K562 (cell line): ENCODE data around the gene HOXB7. TPM values are rescaled to one million over a fixed set of nuclear protein-coding genes. Genes with fewer than 3 reads are reported as not detected.
A peak's percentile ranks its signal among the peaks of the same experiment; 100 is the strongest.

Experiments
- CTBP1 ChIP-seq: fragments of 450-650 bp; IDR thresholded peaks from 2 replicates; pipeline ENCODE4 v1.6.1; 2016; ENCODE audit warnings: borderline replicate concordance
- EP300 ChIP-seq: IDR thresholded peaks from 2 replicates; pipeline ENCODE4 v1.6.1; 2012; ENCODE audit warnings: low read length, improper control_type of control experiment
- EWSR1 ChIP-seq: fragments of 450-650 bp; IDR thresholded peaks from 2 replicates; pipeline ENCODE4 v1.6.1; 2018; ENCODE audit warnings: borderline replicate concordance, mild to moderate bottlenecking, low read depth, moderate library complexity; ENCODE audit not compliant: partially characterized antibody
- HDAC6 ChIP-seq: IDR thresholded peaks from 2 replicates; pipeline ENCODE4 v1.6.1; 2012; ENCODE audit warnings: low read depth, mild to moderate bottlenecking, control low read depth, inconsistent platforms, low read length, moderate library complexity
- HLTF ChIP-seq: fragments of 450-650 bp; IDR thresholded peaks from 2 replicates; pipeline ENCODE4 v1.6.1; 2016
- MCM5 ChIP-seq: fragments of 450-650 bp; IDR thresholded peaks from 2 replicates; pipeline ENCODE4 v1.6.1; 2016; ENCODE audit warnings: low read depth
- NCOR1 ChIP-seq: fragments of 450-650 bp; IDR thresholded peaks from 2 replicates; pipeline ENCODE4 v1.6.1; 2016; ENCODE audit warnings: mild to moderate bottlenecking, moderate library complexity
- NR2C2 ChIP-seq, 2 experiments: fragments of 200-800 bp in 1 of 2; sonication (Bioruptor generic) in 1 of 2; sonication (generic) in 1 of 2; formaldehyde crosslinking in 1 of 2; IDR thresholded peaks; 2 replicates each; pipeline versions ENCODE4 v1.6.1 to v1.8.0; 2016 to 2022; ENCODE audit warnings: mild to moderate bottlenecking in 1 of 2, missing compliant biosample characterization in 1 of 2, missing genetic modification characterization in 1 of 2, missing genetic modification reagents in 1 of 2
- RBFOX2 ChIP-seq: fragments of 200-400 bp; formaldehyde crosslinking; IDR thresholded peaks from 2 replicates; pipeline ENCODE4 v1.6.1; 2017; ENCODE audit warnings: low read depth, mild to moderate bottlenecking, low read length, moderate library complexity
- RBM15 ChIP-seq: fragments of 200-400 bp; formaldehyde crosslinking; IDR thresholded peaks from 2 replicates; pipeline ENCODE4 v1.6.1; 2018; ENCODE audit warnings: mild to moderate bottlenecking, low read length, moderate library complexity; ENCODE audit not compliant: insufficient read depth
- RBM22 ChIP-seq: fragments of 200-400 bp; formaldehyde crosslinking; IDR thresholded peaks from 2 replicates; pipeline ENCODE4 v1.6.1; 2018; ENCODE audit warnings: low read length, low read depth; ENCODE audit not compliant: poor library complexity, severe bottlenecking
- ZBTB34 ChIP-seq: fragments of 250-450 bp; sonication (Bioruptor Pico); IDR thresholded peaks from 2 replicates; pipeline ENCODE4 v1.8.0; 2021; ENCODE audit warnings: mild to moderate bottlenecking, moderate library complexity
- ZFX ChIP-seq: sonication (generic); formaldehyde crosslinking; IDR thresholded peaks from 2 replicates; pipeline ENCODE4 v1.8.0; 2022; ENCODE audit warnings: mild to moderate bottlenecking, missing genetic modification reagents, moderate library complexity
- ZKSCAN3 ChIP-seq: fragments of 250-450 bp; sonication (Bioruptor Pico); IDR thresholded peaks from 2 replicates; pipeline ENCODE4 v1.4.0; 2020
- ZKSCAN8 ChIP-seq: fragments of 200-800 bp; sonication (Bioruptor generic); IDR thresholded peaks from 2 replicates; pipeline ENCODE4 v1.6.1; 2016; ENCODE audit warnings: missing genetic modification characterization, missing compliant biosample characterization
- ZNF143 ChIP-seq: sonication (generic); formaldehyde crosslinking; IDR thresholded peaks from 2 replicates; pipeline ENCODE4 v1.9.0; 2022; ENCODE audit warnings: mild to moderate bottlenecking, missing genetic modification reagents
- ZNF274 ChIP-seq: IDR thresholded peaks from 2 replicates; pipeline ENCODE4 v1.6.1; 2011; ENCODE audit warnings: low read depth, mild to moderate bottlenecking, low read length, moderate library complexity, borderline replicate concordance
- ZNF561 ChIP-seq: fragments of 450-650 bp; formaldehyde crosslinking; conservative IDR thresholded peaks from 2 replicates; pipeline ENCODE4 v1.4.0; 2020; ENCODE audit warnings: mild to moderate bottlenecking, moderate library complexity
- ZNF583 ChIP-seq: fragments of 250-450 bp; sonication (Bioruptor Pico); IDR thresholded peaks from 2 replicates; pipeline ENCODE4 v1.4.0; 2020
- polyA plus RNA-seq, 8 experiments: library from polyadenylated mRNA; depleted of rRNA in 4 of 8; stranded (reverse) in 5 of 8; unstranded in 3 of 8; fragments of >200 nt; fragmentation: Nextera tagmentation in 2 of 8; fragmentation: Illumina TruSeq in 1 of 8; extraction: Ambion mirVana in 2 of 8; extraction: Trizol in 1 of 8; gene quantifications; 2 replicates each; pipeline versions ENCODE4 v1.2.1 to v1.2.3, GENCODE V29; 2011 to 2014; ENCODE audit warnings: inconsistent platforms in 1 of 8, missing spikeins in 1 of 8
- total RNA-seq, 7 experiments: library from RNA; depleted of rRNA in 6 of 7; stranded (reverse); fragments of >200 nt in 6 of 7; fragmentation: Illumina TruSeq in 2 of 7; extraction: Trizol in 2 of 7; gene quantifications; 2 replicates each; pipeline versions ENCODE4 v1.2.1 to v1.2.3, GENCODE V29; 2011 to 2021; ENCODE audit warnings: low replicate concordance in 1 of 7
- TF ChIP-seq, protein P1 (sequence below): sonication (generic); formaldehyde crosslinking; IDR thresholded peaks from 2 replicates; pipeline ENCODE4 v1.8.0; 2023; ENCODE audit warnings: missing genetic modification reagents, mild to moderate bottlenecking, borderline replicate concordance
- TF ChIP-seq, protein P2 (sequence below): fragments of 450-650 bp; formaldehyde crosslinking; IDR thresholded peaks from 2 replicates; pipeline ENCODE4 v1.4.0; 2020; ENCODE audit warnings: mild to moderate bottlenecking, moderate library complexity

Gene HOXB7
- total and polyA plus RNA-seq, 9 of the 15 experiments (the other 6 are each of a cell fraction or from before 2014, with no cell fraction given): 5.5 to 16.7 (median 8.3) TPM

GRCh38 chr17:48625495-48626244, 14.9 kb upstream of the HOXB7 start (continued):
- TF ChIP-seq, protein P1, sequence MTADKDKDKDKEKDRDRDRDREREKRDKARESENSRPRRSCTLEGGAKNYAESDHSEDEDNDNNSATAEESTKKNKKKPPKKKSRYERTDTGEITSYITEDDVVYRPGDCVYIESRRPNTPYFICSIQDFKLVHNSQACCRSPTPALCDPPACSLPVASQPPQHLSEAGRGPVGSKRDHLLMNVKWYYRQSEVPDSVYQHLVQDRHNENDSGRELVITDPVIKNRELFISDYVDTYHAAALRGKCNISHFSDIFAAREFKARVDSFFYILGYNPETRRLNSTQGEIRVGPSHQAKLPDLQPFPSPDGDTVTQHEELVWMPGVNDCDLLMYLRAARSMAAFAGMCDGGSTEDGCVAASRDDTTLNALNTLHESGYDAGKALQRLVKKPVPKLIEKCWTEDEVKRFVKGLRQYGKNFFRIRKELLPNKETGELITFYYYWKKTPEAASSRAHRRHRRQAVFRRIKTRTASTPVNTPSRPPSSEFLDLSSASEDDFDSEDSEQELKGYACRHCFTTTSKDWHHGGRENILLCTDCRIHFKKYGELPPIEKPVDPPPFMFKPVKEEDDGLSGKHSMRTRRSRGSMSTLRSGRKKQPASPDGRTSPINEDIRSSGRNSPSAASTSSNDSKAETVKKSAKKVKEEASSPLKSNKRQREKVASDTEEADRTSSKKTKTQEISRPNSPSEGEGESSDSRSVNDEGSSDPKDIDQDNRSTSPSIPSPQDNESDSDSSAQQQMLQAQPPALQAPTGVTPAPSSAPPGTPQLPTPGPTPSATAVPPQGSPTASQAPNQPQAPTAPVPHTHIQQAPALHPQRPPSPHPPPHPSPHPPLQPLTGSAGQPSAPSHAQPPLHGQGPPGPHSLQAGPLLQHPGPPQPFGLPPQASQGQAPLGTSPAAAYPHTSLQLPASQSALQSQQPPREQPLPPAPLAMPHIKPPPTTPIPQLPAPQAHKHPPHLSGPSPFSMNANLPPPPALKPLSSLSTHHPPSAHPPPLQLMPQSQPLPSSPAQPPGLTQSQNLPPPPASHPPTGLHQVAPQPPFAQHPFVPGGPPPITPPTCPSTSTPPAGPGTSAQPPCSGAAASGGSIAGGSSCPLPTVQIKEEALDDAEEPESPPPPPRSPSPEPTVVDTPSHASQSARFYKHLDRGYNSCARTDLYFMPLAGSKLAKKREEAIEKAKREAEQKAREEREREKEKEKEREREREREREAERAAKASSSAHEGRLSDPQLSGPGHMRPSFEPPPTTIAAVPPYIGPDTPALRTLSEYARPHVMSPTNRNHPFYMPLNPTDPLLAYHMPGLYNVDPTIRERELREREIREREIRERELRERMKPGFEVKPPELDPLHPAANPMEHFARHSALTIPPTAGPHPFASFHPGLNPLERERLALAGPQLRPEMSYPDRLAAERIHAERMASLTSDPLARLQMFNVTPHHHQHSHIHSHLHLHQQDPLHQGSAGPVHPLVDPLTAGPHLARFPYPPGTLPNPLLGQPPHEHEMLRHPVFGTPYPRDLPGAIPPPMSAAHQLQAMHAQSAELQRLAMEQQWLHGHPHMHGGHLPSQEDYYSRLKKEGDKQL (CRISPR knock-in tag): no peak
- no peak for TF ChIP-seq EP300
- no peak for TF ChIP-seq ZKSCAN8 (CRISPR knock-in tag)
- no peak for TF ChIP-seq ZNF143 (CRISPR knock-in tag)
- TF ChIP-seq NCOR1: 0 out of 2 replicates have a peak, but pooled peaks have one; percentile 7
- no peak for TF ChIP-seq ZNF561 (CRISPR knock-in tag)
- no peak for TF ChIP-seq HDAC6
- TF ChIP-seq CTBP1: peak; percentile 8; the same call in 1 of the 2 replicates
- peak; percentile 69 for TF ChIP-seq RBM22
- TF ChIP-seq, protein P2, sequence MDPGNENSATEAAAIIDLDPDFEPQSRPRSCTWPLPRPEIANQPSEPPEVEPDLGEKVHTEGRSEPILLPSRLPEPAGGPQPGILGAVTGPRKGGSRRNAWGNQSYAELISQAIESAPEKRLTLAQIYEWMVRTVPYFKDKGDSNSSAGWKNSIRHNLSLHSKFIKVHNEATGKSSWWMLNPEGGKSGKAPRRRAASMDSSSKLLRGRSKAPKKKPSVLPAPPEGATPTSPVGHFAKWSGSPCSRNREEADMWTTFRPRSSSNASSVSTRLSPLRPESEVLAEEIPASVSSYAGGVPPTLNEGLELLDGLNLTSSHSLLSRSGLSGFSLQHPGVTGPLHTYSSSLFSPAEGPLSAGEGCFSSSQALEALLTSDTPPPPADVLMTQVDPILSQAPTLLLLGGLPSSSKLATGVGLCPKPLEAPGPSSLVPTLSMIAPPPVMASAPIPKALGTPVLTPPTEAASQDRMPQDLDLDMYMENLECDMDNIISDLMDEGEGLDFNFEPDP: no peak
- TF ChIP-seq NR2C2 (CRISPR knock-in tag; IDR thresholded peaks at IDR 0.05): no peak
- no peak for TF ChIP-seq NR2C2 (tag; IDR thresholded peaks at IDR 0.05)
- peak; percentile 33; the same call in 1 of the 2 replicates for TF ChIP-seq ZNF274
- no peak for TF ChIP-seq HLTF
- TF ChIP-seq ZFX (CRISPR knock-in tag): peak; percentile 62
- no peak for TF ChIP-seq ZNF583 (CRISPR knock-in tag)
- TF ChIP-seq ZKSCAN3: no peak
- TF ChIP-seq RBM15: no peak
- TF ChIP-seq RBFOX2: peak; percentile 92
- no peak for TF ChIP-seq EWSR1
- TF ChIP-seq MCM5: no peak
- no peak for TF ChIP-seq ZBTB34 (CRISPR knock-in tag)
